BLaER1 treated with 17β-estradiol and CSF1 and Interleukin-3, amounts not matched to agents 10 nM and 100 nM (cell line): Measurements from ENCODE around the gene CHST9.
"Not testable (repeated sequence)": the region's sequence is repeated elsewhere in the genome, so short reads cannot be mapped to it uniquely, and the experiment has no call there.

Source experiments
- H3K27ac ChIP-seq, 11 experiments: shearing (Covaris generic); formaldehyde crosslinking; 2 replicates each; pipeline ENCODE4 v1.8.1; 2022
- H3K27me3 ChIP-seq, 11 experiments: shearing (Covaris generic); formaldehyde crosslinking; 2 replicates each; pipeline ENCODE4 v1.8.1; 2022
- H3K36me3 ChIP-seq, 11 experiments: shearing (Covaris generic); formaldehyde crosslinking; 2 replicates each; pipeline ENCODE4 v1.8.1; 2022
- H3K4me1 ChIP-seq, 10 experiments: shearing (Covaris generic); formaldehyde crosslinking; 2 replicates each; pipeline ENCODE4 v1.8.1; 2022
- H3K4me2 ChIP-seq, 11 experiments: shearing (Covaris generic); formaldehyde crosslinking; 2 replicates each; pipeline ENCODE4 v1.8.1; 2022
- H3K4me3 ChIP-seq, 10 experiments: shearing (Covaris generic); formaldehyde crosslinking; 2 replicates each; pipeline ENCODE4 v1.8.1; 2022
- H3K9ac ChIP-seq, 11 experiments: shearing (Covaris generic); formaldehyde crosslinking; 2 replicates each; pipeline ENCODE4 v1.8.1; 2022
- H3K9me3 ChIP-seq, 11 experiments: shearing (Covaris generic); formaldehyde crosslinking; replicated peaks in 1 of 11; 2 replicates each; pipeline ENCODE4 v1.8.1; 2022
- H4K20me1 ChIP-seq, 11 experiments: shearing (Covaris generic); formaldehyde crosslinking; 2 replicates each; pipeline ENCODE4 v1.8.1; 2022
- Cebpa-rat ChIP-seq, 11 experiments: shearing (Covaris generic); IDR thresholded peaks; 2 replicates each; pipeline ENCODE4 v1.8.1; 2022

Gene CHST9

DNA sequence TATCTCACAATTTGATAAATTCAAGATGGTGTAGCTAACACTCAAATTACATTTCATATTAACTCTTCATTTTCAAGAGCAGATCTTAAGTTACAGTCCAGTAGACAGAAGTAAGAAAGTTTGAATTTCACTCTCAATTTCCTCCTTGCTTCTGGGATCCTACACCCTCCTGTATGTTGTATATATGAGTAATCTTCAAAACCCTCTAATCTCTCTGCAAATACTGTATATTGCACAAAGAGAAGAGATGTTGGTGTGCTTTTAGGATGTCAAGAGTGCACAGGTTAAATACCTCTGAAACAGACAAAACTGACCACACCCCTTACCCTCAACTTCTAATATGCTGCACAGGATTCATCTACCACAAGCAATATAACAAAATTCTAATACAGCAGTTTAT is 6.7 kb downstream of the CHST9 start:
- H3K27ac ChIP-seq, result no peak overlapping the region
- no peaks in the 10 kb centered on the region for H3K36me3 ChIP-seq
- H3K4me2 ChIP-seq, result no peak overlapping the region
- no peaks in the 10 kb centered on the region for H3K4me1 ChIP-seq
- no peak for TF ChIP-seq Cebpa-rat (IDR thresholded peaks at IDR 0.05)
- no peaks in the 10 kb centered on the region for H4K20me1 ChIP-seq
- H3K4me3 ChIP-seq, result no peak overlapping the region
- no peak overlapping the region for H3K9ac ChIP-seq
- no peaks in the 10 kb centered on the region for H3K9me3 ChIP-seq
- no peaks in the 10 kb centered on the region for H3K27me3 ChIP-seq

DNA sequence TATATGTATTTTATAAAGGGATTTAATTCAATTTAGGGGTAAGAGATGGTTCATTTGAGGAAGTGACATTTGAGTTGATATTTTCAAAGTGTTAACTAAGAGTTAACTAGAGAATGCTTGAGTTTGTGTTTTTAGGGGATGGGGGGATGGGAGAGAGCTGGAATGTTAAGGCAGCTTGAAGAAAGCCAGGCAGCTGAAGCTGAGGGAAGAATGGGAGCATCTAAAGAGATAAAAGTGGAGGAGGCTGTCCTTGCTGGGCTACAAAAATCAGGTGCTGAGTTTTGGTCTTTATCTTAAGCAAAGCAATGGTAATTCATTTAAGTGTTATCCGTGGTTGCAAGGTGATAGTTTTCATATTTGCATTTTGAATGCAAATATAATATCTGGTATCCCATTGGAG is 9.2 kb downstream of the CHST9 start:
- Histone ChIP-seq H3K27me3 (no peaks in the 10 kb centered on the region), H3K27ac (no peak overlapping the region), H3K4me1 (no peaks in the 10 kb centered on the region), H3K4me2 (no peak overlapping the region), H4K20me1 (no peaks in the 10 kb centered on the region), H3K36me3 (no peaks in the 10 kb centered on the region), H3K9me3 (no peaks in the 10 kb centered on the region), H3K4me3 (no peak overlapping the region), H3K9ac (no peak overlapping the region)
- TF ChIP-seq Cebpa-rat (IDR thresholded peaks at IDR 0.05), result no peak

DNA sequence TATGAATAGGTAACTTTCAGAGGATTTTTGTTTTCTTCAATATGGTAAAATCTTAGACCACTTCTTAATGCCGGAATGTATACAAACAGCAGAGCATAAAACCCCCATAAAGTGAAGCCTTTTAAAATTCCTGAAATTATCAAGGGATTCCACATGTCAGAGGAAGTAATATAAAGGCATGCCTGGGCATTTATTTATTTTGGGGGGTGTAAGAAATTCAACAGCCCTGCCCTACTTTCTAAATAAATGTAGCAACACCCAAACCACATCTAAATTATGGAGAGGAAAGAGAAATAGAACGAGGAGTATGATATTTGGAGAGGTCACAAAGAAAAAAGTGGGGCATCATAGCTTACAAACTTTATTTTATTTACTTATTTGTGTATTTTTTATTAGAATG is 9.9 kb downstream of the CHST9 start:
- no peaks in the 10 kb centered on the region for H3K36me3 ChIP-seq
- no peaks in the 10 kb centered on the region for H3K4me1 ChIP-seq
- H3K9me3 ChIP-seq, result no peaks in the 10 kb centered on the region
- H3K4me2 ChIP-seq, result no peak overlapping the region
- H3K27ac ChIP-seq, result no peak overlapping the region
- TF ChIP-seq Cebpa-rat (IDR thresholded peaks at IDR 0.05), result no peak
- H3K4me3 ChIP-seq, result no peak overlapping the region
- no peaks in the 10 kb centered on the region for H4K20me1 ChIP-seq
- no peak overlapping the region for H3K9ac ChIP-seq
- no peaks in the 10 kb centered on the region for H3K27me3 ChIP-seq

DNA sequence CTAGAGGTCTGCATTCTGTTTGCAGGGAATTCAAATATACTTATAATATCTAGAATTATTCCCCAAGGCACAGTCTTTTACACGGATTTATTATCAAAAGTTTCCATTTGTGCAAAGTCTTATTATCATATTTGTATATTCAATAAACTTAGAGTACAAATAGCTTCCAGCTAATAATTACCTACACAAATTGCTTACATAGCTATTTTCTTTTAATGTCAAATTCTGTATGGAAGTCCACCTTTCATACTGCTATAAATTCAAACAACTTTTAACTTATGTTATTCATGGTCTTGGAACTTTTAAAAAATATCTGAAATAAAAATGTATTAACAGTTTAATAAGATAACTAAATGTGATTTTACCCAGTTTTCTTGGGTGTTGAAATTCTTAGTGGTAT is 13.1 kb downstream of the CHST9 start:
- no peaks in the 10 kb centered on the region for H3K4me1 ChIP-seq
- no peak overlapping the region for H3K4me2 ChIP-seq
- H3K27me3 ChIP-seq, result no peaks in the 10 kb centered on the region
- no peaks in the 10 kb centered on the region for H4K20me1 ChIP-seq
- H3K4me3 ChIP-seq, result no peak overlapping the region
- no peaks in the 10 kb centered on the region for H3K9me3 ChIP-seq
- TF ChIP-seq Cebpa-rat (IDR thresholded peaks at IDR 0.05), result no peak
- H3K36me3 ChIP-seq, result no peaks in the 10 kb centered on the region
- H3K9ac ChIP-seq, result no peak overlapping the region
- no peak overlapping the region for H3K27ac ChIP-seq

DNA sequence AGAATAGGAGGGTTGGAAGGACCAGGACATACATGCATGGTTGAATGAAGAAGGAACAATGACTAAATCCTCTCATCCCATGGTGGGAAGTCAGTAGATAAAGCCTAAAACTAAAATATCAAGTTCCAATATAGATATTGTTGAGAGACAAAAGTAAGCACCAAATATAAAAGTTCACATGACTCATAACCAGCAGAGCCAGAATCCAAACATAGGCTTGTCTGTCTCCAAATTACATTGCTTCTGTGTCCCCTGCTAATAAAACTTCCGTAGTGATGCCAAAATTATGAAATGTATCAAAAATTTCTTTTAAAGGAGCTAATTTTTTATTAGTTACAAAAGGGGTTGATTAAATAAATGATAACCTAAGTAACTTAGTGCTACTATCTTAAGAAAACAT is 19.7 kb downstream of the CHST9 start:
- H4K20me1 ChIP-seq, result no peaks in the 10 kb centered on the region
- no peak overlapping the region for H3K9ac ChIP-seq
- no peak overlapping the region for H3K27ac ChIP-seq
- H3K9me3 ChIP-seq, result peaks cover 0 to 7% (median 0%) of the 10 kb centered on the region in 11 experiments; a peak in 6 of 22 replicates
- H3K36me3 ChIP-seq, result no peaks in the 10 kb centered on the region
- no peak overlapping the region for H3K4me3 ChIP-seq
- H3K4me1 ChIP-seq, result peaks cover 0 to 14% (median 11%) of the 10 kb centered on the region in 10 experiments; a peak in 13 of 20 replicates
- no peaks in the 10 kb centered on the region for H3K27me3 ChIP-seq
- TF ChIP-seq Cebpa-rat (IDR thresholded peaks at IDR 0.05), result no peak
- peak overlapping the region in 8 of 11 experiments; percentile 14 to 41 (median 32); a peak in 11 of 22 replicates for H3K4me2 ChIP-seq

DNA sequence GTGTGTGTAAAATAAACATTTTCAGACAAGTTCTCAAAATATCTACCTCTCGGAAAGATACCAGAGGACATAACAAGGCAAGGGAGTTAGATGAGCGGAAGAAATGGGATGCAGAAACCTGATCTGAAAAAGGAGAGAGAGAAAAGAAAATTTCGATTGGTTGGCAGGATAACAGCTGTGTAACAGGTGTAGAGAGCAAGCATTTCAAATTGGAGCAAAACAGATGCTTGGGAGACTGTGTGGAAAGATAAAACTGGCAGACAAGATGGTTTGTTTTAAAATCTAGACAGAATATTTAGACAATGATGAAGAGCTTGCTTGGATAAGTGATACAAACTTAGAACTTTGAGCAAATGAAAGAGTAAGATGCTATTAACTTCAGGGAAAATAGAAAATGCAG is 20.2 kb downstream of the CHST9 start:
- Histone ChIP-seq H4K20me1 (no peaks in the 10 kb centered on the region), H3K4me2 (0 out of 22 replicates have a peak overlapping the region, but pooled peaks of 1 of the 11 experiments have one; percentile 37), H3K4me1 (peaks cover 0 to 14% (median 11%) of the 10 kb centered on the region in 10 experiments; a peak in 13 of 20 replicates), H3K9me3 (peaks cover 0 to 7% (median 0%) of the 10 kb centered on the region in 11 experiments; a peak in 6 of 22 replicates), H3K27me3 (no peaks in the 10 kb centered on the region), H3K27ac (no peak overlapping the region), H3K9ac (no peak overlapping the region), H3K36me3 (no peaks in the 10 kb centered on the region), H3K4me3 (no peak overlapping the region)
- no peak for TF ChIP-seq Cebpa-rat (IDR thresholded peaks at IDR 0.05)

DNA sequence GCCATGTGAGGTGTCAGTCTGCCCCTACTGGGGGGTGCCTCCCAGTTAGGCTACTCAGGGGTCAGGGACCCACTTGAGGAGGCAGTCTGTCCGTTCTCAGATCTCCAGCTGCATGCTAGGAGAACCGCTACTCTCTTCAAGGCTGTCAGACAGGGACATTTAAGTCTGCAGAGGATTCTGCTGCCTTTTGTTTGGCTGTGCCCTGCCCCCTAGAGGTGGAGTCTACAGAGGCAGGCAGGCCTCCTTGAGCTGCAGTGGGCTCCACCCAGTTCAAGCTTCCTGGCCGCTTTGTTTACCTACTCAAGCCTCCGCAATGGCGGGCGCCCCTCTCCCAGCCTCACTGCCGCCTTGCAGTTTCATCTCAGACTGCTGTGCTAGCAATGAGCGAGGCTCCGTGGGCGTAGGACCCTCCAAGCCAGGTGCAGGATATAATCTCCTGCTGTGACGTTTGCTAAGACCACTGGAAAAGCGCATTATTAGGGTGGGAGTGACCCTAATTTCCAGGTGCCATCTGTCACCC is 21.9 kb downstream of the CHST9 start:
- H3K27me3 ChIP-seq, H3K27ac ChIP-seq, H3K9ac ChIP-seq, H4K20me1 ChIP-seq, H3K36me3 ChIP-seq, H3K9me3 ChIP-seq, H3K4me3 ChIP-seq, H3K4me2 ChIP-seq: not testable (repeated sequence)
- peaks cover 0 to 14% (median 11%) of the 10 kb centered on the region in 10 experiments; a peak in 13 of 20 replicates for H3K4me1 ChIP-seq

DNA sequence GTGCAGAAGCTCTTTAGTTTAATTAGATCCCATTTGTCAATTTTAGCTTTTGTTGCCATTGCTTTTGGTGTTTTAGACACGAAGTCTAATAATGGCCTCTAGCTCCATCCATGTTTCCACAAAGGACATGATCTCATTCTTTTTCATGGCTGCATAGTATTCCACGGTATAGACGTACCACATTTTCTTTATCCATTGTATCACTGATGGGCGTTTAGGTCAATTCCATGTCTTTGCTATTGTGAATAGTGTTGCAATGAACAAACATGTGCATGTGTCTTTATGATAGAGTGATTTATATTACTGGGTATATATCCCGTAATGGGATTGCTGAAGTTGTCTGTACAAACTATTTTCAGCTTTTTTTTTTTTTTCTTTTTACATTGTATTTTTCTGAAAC is 35.9 kb downstream of the CHST9 start:
- not testable (repeated sequence) for H3K27ac ChIP-seq, H4K20me1 ChIP-seq, H3K4me2 ChIP-seq, H3K9ac ChIP-seq, H3K4me1 ChIP-seq, H3K36me3 ChIP-seq, H3K4me3 ChIP-seq, H3K9me3 ChIP-seq, H3K27me3 ChIP-seq

DNA sequence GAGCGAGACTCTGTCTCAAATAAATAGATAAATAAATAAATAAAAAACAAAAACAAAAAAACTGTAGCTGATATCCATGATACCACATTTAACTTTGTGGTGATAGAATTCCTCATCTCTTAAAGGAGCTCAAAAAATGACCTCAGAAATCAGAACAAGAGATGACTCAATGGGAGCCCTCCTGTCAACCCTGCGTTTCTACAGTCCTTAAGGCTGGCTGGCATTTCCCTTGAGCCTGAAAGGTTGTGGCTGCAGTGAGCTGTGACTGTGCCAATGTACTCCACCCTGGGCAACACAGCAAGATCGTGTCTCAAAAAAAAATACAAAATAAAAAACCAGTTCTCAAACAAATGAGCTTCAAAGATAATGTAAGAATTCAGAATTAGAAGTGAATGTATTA is 40.4 kb downstream of the CHST9 start:
- no peak overlapping the region for H3K4me2 ChIP-seq
- TF ChIP-seq Cebpa-rat (IDR thresholded peaks at IDR 0.05), result no peak
- no peaks in the 10 kb centered on the region for H3K27me3 ChIP-seq
- H3K4me3 ChIP-seq, result no peak overlapping the region
- no peak overlapping the region for H3K9ac ChIP-seq
- no peak overlapping the region for H3K27ac ChIP-seq
- peaks cover 0 to 6% (median 5%) of the 10 kb centered on the region in 11 experiments; a peak in 10 of 22 replicates for H3K9me3 ChIP-seq
- H3K36me3 ChIP-seq, result no peaks in the 10 kb centered on the region
- no peaks in the 10 kb centered on the region for H3K4me1 ChIP-seq
- no peaks in the 10 kb centered on the region for H4K20me1 ChIP-seq

DNA sequence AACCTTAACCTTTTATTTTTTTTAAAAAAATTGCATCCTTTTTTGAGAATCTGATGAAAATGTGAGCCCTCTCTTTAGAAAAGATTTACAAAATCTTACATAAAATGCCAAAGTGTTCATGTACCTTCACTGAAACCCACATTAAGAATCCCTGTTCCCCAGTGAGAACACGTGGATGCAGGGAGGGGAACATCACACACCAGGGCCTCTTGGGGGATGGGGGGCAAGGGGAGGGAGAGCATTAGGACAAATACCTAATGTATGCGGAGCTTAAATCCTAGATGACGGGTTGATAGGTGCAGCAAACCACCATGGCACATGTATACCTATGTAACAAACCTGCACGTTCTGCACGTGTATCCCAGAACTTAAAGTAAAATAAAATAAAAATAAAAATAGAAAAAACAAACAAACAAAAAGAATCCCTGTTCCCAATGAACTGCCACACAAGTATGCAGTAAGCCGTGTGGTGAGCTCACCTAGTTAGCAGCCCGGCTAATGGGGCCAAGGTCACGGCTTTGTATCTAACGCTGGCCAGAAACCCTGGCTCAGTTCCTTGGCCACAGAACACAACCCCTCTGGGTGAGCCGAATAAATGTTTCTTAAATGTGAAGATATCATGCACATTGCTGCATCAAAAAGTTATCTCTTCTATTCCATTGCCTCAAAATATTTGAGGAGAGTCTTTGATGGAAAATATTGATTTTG is 41.4 kb downstream of the CHST9 start:
- TF ChIP-seq Cebpa-rat (IDR thresholded peaks at IDR 0.05), result no peak
- Histone ChIP-seq H3K4me2 (no peak overlapping the region), H3K9ac (no peak overlapping the region)

More for the DNA sequence above, 41.4 kb downstream of the CHST9 start:
- Histone ChIP-seq H3K4me3 (no peak overlapping the region), H3K9me3 (no peaks in the 10 kb centered on the region), H3K36me3 (no peaks in the 10 kb centered on the region), H3K27ac (no peak overlapping the region), H4K20me1 (no peaks in the 10 kb centered on the region), H3K4me1 (no peaks in the 10 kb centered on the region), H3K27me3 (no peaks in the 10 kb centered on the region)
